ENCODE data around the gene AMY1A.
"Not testable (repeated sequence)": the region's sequence is repeated elsewhere in the genome, so short reads cannot be mapped to it uniquely, and the experiment has no call there.

Gene AMY1A

DNA sequence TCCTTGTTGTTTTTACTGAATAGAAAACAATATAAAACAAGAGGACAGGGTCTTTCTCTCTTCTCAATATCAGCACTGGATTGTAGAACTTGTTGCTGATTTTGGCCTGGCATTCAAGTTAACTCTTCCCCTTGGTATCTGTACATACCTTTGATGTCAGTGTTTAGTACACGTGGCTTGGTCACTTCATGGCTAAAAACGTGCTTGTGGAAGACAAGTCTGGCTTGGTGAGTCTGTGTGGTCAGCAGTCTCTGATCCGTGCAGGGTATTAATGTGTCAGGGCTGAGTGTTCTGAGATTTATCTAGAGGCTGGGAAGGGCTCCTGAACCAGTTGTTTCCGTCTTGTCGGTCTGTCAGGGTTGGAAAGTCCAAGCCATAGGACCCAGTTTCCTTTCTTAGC is at the start of gene AMY1A:
AMY1A (plus strand) TSS at position 301 of the 400 bp plus-strand sequence. CDS start 571 bp downstream, outside the sequence.
- DNase-seq: not testable (repeated sequence)

DNA sequence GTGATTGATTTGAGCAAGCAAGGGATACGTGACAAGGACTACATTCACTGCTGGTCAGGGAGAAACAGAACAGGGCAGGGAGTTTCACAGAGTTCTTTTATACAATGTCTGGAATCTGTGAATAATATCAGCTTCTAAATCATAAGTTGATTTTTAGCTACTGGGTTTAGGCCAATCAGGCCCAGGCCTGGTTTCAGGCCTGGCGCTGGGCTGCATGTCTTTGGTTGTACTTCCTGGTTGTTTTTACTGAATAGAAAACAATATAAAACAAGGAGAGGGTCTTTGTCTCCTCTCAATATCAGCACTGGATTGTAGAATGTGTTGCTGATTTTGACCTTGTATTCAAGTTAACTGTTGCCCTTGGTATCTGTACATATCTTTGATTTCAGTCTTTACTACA is 39.2 kb upstream of the AMY1A start:
- DNase-seq: no peak

DNA sequence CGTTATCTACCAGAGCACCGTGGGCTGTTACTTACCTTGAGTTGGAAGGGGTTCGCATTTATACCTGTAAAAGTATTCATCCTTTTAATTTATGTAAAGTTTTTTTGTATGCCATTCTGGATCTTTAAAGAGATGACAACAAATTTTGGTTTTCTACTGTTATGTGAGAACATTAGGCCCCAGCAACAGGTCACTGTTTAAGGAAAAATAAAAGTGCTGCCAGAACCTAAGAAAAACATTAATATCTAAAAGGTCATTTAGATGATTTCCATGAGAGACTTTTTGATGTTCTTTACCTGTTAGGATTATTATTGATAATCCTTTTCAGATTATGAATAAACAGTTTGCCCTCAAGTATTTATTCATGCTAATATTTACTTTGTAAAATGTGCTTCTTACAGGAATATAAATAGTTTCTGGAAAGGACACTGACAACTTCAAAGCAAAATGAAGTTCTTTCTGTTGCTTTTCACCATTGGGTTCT is 38.5 kb upstream of the AMY1A start, which contains the start of gene AMY2A:
AMY2A (plus strand) TSS at position 434 of the 484 bp plus-strand sequence; CDS start at position 448, 14 bp downstream.
- not testable (repeated sequence) for DNase-seq

DNA sequence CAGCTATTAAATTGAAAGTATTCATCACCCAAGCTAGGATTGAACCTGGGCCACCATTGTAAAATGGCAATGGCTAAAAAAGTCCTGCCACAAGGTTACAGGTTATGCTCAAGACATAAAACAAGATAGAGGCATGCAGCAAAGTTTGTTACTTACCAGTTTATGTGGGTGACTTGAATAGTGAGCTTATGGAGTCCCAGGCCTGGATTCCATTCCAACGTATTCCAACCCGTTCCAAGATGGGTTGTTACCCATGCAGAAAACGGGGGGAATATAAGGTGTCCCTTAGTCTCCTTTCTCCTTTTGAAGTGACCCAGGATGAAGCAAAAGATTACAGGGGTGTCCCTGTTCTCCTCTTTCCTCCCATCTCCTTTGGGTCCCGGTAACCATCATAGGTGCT is 28.1 kb upstream of the AMY1A start:
- DNase-seq: not testable (repeated sequence)

DNA sequence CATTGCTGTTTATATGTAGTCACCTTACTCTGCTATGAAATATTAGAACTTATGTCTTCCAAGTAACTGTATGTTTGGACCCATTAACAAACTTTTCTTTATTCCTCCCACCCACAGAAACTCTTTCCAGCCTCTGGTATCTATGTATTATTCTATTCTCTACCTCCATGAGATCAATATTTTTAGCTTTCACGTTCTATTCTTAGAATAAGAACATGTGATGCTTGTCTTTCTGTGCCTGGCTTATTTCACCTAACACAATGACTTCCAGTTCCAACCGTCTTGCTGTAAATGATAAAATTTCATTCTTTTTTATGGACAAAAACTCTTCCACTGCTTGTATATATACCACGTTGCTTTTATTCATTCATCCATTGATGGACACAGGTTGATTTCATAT is 14.4 kb upstream of the AMY1A start:
- DNase-seq: not testable (repeated sequence)

DNA sequence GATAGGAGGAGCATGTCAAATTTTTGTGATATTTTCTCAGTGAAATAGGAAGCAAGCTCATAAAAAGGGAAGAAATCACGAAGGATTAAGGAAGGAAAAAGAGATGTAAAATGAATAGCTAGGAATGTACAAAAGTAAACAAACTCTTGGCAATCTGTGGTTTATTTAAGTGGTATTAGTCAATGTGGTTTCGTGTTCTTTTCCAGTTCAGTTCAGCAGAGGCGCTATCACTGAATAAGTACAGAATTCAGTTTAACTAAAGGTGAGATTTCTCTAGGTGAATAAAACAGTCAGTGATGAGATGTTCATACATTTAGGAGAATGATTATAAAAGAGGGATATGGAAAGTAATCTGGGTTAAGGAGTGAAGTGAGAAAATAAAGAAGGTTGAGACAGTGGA is 11.7 kb upstream of the AMY1A start:
- not testable (repeated sequence) for DNase-seq

DNA sequence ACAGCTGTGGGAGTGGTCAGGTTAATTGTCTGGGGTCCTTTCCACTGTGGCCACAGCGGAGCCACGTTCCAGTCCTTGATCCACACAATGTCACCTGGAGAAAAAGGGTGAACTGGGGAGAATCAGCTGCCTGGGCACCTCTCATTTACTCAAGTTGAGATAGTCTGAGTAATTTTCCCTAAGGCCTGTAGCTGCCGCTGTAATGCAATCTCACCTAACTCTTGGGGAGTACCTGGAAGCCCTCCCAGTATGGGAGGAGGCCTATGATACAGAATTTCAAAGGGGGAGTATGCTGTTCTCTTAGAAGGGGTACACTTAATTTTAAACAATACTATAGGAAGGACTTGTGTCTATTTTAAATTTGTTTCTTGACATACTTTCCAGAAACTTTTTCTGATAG is 5.3 kb upstream of the AMY1A start:
- DNase-seq: not testable (repeated sequence)

DNA sequence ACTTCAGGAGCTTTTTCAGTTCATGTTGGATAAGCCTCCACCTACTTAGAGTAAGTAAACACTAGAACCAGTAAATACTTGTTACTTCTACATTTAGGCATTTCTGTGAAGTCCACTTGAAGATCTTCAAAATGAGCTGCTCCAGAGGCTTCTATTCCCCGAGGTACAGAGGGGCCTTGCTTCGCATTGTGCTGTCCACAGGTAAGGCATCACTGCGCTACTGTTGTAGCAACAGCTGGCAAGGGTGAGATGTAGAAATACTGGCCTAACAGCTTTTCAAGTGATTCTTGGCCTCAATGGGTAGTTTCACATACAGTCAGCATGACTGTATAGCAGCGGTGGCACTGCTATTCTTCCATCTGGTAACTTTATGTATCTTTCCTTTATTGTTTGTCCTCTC is 4.7 kb upstream of the AMY1A start:
- DNase-seq: not testable (repeated sequence)

DNA sequence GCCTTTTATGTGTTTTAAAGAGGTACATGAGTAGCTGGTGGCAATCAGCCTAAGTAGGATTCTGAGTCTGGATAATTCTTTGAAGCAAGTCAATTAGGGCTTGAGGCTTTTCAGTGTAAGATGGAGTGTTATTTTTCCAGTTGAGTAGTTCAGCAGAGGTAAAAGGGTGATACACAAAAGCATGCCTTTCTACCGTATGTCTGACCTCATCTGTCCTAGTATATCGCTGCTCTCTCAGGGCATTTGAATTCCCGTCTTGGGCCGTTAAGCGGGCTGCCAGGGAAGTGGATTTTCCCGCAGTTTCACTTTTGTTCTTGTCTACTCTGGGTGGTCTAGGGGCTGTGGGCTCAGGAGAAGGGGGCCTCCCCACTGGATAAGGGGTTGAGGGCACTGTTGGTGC is 1.4 kb upstream of the AMY1A start:
- not testable (repeated sequence) for DNase-seq

DNA sequence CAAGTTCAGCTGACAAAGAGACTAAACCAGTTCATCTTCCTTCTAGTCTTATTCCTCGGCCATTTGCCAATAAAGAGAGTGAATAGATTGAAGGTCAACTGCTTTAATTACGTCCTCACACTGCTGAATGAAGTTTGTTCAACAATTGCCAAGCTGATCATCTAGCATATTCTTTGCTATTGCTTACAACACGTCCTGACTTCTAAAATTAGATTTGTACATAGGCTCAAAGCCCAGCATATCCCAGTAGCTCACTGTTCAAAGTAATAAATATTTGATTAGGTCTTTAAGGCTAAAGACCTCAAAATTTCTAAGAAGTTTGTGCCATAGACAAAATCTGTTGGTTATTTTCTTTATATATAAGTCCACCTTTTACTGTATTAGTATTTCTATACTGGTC is 20.8 kb downstream of the AMY1A start:
- DNase-seq: not testable (repeated sequence)

DNA sequence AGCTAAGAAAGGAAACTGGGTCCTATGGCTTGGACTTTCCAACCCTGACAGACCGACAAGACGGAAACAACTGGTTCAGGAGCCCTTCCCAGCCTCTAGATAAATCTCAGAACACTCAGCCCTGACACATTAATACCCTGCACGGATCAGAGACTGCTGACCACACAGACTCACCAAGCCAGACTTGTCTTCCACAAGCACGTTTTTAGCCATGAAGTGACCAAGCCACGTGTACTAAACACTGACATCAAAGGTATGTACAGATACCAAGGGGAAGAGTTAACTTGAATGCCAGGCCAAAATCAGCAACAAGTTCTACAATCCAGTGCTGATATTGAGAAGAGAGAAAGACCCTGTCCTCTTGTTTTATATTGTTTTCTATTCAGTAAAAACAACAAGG is 40.5 kb downstream of the AMY1A start, which contains the start of gene AMY1B:
AMY1B (minus strand) TSS at position 101 of the 400 bp plus-strand sequence. CDS start 571 bp downstream, outside the sequence.
- not testable (repeated sequence) for DNase-seq

DNA sequence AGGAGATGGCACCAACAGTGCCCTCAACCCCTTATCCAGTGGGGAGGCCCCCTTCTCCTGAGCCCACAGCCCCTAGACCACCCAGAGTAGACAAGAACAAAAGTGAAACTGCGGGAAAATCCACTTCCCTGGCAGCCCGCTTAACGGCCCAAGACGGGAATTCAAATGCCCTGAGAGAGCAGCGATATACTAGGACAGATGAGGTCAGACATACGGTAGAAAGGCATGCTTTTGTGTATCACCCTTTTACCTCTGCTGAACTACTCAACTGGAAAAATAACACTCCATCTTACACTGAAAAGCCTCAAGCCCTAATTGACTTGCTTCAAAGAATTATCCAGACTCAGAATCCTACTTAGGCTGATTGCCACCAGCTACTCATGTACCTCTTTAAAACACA is 41.9 kb downstream of the AMY1A start:
- DNase-seq: not testable (repeated sequence)

DNA sequence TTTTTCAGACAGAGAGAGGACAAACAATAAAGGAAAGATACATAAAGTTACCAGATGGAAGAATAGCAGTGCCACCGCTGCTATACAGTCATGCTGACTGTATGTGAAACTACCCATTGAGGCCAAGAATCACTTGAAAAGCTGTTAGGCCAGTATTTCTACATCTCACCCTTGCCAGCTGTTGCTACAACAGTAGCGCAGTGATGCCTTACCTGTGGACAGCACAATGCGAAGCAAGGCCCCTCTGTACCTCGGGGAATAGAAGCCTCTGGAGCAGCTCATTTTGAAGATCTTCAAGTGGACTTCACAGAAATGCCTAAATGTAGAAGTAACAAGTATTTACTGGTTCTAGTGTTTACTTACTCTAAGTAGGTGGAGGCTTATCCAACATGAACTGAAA is 45.1 kb downstream of the AMY1A start:
- DNase-seq: not testable (repeated sequence)

DNA sequence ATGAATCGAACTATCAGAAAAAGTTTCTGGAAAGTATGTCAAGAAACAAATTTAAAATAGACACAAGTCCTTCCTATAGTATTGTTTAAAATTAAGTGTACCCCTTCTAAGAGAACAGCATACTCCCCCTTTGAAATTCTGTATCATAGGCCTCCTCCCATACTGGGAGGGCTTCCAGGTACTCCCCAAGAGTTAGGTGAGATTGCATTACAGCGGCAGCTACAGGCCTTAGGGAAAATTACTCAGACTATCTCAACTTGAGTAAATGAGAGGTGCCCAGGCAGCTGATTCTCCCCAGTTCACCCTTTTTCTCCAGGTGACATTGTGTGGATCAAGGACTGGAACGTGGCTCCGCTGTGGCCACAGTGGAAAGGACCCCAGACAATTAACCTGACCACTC is 45.7 kb downstream of the AMY1A start:
- DNase-seq: not testable (repeated sequence)

DNA sequence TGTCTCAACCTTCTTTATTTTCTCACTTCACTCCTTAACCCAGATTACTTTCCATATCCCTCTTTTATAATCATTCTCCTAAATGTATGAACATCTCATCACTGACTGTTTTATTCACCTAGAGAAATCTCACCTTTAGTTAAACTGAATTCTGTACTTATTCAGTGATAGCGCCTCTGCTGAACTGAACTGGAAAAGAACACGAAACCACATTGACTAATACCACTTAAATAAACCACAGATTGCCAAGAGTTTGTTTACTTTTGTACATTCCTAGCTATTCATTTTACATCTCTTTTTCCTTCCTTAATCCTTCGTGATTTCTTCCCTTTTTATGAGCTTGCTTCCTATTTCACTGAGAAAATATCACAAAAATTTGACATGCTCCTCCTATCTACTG is 52.1 kb downstream of the AMY1A start:
- DNase-seq: not testable (repeated sequence)

DNA sequence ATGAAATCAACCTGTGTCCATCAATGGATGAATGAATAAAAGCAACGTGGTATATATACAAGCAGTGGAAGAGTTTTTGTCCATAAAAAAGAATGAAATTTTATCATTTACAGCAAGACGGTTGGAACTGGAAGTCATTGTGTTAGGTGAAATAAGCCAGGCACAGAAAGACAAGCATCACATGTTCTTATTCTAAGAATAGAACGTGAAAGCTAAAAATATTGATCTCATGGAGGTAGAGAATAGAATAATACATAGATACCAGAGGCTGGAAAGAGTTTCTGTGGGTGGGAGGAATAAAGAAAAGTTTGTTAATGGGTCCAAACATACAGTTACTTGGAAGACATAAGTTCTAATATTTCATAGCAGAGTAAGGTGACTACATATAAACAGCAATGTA is 54.8 kb downstream of the AMY1A start:
- not testable (repeated sequence) for DNase-seq

All from NCI-H2227 treated with DMSO at 0.1 percent for 48 hours (cell line).